ENCODE results near the gene RAB3GAP1.

- TF ChIP-seq EZH2 (IDR thresholded peaks at IDR 0.05; ENCODE audit: borderline replicate concordance, low read depth, low read length, poor library complexity, severe bottlenecking) (no peak), CTCF (conservative IDR thresholded peaks at IDR 0.05; ENCODE audit: low read depth, low read length) (no peak)
Observed at GRCh38 chr2:135011633-135012032, 40.5 kb upstream of the RAB3GAP1 start.
